NCI-H446 treated with DMSO at 0.1 percent for 48 hours (cell line): ENCODE results near the gene SORCS1.

Experiments used
- DNase-seq: peaks from one replicate; lab custom pipeline; 2025; lab: John Stamatoyannopoulos, UW

Gene SORCS1

DNA sequence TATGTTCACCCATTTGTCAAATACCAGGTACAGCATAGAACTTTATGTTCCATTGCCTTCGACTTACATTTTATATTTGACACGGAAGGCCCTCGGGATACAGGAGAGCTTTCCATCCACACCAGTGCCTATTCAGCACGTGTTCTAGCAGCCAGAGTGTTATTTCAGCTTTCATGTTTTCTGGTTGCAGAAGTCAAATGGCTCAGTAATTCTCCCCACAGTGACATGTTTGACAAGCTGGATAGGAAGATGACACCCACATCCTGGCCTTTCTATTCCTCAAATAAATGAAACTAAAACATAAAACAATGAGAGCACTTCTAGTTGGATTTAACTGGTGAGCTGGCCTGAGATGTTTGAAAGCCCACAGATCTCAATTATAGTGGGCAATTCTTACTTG, 173.4 kb downstream of the SORCS1 start:
- no peak for DNase-seq

- DNase-seq = no peak
Observed at GRCh38 chr10:106987362-106987761, 177.1 kb downstream of the SORCS1 start.

GRCh38 chr10:106982268-106982667, 182.2 kb downstream of the SORCS1 start:
- DNase-seq = no peak

DNA sequence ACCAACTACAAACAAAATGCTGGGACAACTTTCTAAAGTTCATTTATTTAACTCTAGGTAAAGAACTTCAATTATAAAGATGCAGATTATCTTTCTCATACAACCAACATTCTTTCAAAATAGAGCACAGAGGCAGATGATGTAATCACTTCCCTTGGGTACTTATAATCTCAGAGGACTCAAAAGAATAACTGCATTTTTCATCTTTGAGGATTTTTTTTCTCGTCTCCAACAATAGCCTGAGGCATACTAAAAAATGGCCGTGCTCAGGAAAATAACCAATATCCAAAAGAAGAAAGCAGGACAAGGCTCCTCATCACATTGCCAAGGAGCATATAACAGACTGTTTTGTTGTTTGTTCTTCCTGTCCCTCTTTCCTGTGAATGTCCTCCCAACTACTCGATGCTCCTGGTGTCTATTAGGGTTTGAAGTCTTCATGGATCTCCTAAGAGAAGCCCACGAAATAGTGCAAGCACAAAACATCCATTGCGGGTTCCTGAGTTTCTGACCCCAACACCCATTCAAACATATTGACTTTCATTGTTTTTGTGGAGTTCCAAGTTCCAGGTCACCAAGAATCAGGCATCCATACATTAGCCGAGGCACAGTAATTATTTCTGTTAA, 182.9 kb downstream of the SORCS1 start:
- DNase-seq = no peak

GRCh38 chr10:106980495-106981451, 183.7 kb downstream of the SORCS1 start:
- no peak for DNase-seq

DNA sequence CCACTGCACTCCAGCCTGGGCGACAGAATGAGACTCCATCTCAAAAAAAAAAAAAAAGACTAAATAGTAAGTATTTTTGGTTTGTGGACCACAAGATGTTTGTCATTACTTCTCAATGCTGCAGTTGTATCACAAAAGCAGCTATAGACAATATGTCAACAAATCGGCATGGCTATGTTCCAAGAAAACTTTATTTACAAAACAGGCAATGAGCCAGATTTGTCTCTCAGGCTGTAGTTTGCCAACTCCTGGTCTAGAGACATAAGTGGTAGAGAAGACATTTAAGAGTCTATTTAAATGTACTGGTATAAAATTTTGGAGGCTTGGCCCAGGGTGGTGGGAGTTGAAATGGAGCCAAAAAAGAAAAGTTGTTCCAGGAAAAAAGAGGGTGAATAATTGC, 185.8 kb downstream of the SORCS1 start:
- no peak for DNase-seq

- no peak for DNase-seq
Observed at GRCh38 chr10:106973716-106974115, 190.8 kb downstream of the SORCS1 start.

DNA sequence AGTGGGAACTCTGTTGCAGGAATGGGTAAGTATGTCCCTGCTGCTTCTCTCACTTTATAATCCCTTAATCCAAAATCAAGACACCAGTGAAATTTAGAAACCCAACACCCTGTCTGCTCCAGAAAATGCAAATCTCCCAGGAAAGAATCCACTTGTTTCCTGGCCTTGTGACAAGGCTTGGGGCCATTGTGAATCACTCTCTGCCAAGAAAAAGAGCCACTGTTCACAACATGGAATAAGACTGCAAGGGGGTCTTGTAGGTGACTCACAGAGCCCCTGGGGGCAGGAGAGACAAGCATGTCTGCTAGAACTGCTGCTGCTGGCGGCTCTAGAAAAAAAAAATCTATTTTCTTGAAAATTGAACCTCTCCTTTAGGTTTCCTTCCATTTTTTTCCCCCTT, 191.2 kb downstream of the SORCS1 start:
- DNase-seq = no peak

DNA sequence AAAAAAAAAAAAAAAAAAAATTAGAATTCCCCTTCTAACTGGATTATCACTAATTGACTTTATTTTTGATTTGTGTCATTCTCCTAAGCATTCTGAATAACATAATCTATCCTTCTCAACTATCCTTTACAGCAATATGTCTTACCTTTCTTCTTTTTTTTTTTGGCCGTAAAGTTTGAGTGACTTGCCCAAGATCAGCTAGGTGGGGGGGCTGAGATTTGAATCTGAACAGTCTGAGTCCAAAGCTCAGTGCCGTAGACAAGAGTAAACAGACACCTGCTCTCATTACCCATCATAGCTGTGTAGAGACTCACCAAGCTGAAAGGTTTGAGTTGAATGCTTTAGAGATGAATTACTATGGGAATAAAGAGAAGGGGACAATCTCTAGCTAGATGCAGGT, 192.1 kb downstream of the SORCS1 start:
- DNase-seq = no peak

DNA sequence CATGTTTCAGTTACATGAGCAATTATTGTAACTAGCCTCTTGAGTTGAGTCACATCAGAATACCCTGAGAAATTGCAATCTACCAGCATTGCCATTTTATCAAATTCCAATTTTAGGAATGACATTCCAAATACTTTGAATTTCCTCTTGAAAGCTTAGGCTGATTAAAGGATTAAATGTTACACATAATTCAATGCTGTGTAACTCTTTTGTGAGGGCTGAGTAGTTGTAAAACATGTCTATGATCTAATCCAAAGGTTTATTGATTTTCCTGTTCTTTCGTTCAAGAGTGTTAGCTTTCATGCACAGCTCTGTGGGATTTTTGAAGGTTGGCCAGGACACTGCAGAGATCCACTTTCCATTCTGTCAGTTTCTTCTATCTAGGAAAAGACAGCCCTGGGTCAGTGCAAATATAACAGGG, 193.1 kb downstream of the SORCS1 start:
- DNase-seq = no peak

GRCh38 chr10:106967452-106967851, 197.1 kb downstream of the SORCS1 start:
- no peak for DNase-seq

GRCh38 chr10:106960812-106961211, 203.7 kb downstream of the SORCS1 start:
- DNase-seq = no peak

GRCh38 chr10:106959521-106959920, 205.0 kb downstream of the SORCS1 start:
- no peak for DNase-seq

DNA sequence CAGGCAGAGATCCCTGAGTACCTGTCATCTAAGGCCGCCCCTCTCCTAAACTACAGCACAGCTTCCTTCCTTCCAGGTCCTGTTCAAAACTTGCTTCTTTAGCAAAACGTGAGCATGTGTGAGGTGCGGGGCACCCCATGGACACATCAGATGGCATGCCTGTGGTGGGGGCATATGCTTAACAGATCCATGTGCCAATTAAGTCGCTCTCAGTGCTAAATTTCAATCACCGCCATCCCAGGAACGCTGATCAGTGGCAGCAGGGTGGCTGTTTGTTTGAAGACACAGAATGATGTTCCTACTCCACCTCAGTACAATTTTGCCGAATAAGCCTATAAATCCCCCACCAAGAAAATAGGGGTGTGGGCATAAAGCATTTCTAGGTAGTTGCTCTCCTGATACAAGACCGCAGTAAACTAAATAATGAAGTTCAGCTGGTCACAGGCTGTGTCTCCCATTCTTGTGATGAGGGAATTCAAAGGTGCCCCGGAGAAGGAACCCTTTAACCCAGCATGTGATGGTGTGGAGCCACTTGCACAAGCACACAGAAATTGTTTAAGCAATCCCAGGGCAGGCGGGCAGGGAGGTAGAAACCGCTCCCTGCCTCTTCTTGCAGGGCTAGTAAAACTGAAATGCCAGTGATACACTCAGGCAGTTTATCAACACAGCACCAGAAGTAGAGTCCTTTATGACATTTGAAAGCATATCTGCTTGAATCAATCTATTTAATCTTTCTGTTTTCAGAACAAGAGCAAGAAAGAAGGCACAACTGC, 205.7 kb downstream of the SORCS1 start:
- DNase-seq = no peak

DNA sequence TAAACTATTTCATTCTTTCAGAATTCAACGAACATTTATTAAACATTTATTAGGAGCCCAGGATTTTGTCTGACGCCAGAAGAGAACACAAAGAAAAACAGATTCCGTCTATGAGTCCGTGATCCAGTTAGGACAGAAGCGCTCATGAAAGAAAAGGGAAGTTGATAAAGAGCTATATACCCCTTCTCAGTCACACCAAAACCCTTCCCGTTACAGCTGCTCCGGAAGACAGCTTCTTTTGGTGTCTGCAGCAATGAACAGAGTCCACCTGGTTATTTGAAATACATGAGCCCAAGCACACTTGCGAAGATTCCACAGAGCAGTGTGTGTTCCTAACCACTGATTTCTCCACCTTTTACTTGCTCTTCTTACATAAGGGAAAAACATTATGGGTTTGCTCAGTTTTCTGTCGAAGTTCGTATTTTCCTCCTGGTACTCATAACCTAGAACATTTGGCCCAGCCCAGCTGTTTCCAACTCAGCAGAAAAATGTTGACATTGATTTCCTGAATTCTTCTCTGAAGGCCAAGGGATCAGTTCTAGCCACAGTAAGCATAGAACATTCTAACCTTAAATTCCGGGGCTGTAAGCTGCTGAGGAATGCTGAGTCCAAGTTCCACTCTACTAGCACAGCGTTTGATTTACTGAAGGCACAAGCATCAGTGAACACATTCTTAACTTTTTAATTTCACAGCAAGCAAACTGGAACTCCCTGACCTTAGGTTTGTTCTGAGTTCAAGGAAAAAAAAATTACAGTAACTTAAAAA, 206.5 kb downstream of the SORCS1 start:
- DNase-seq = no peak

- no peak for DNase-seq
Observed at GRCh38 chr10:106956216-106956915, 208.1 kb downstream of the SORCS1 start.

- no peak for DNase-seq
Observed at GRCh38 chr10:106955133-106955532, 209.4 kb downstream of the SORCS1 start.

- DNase-seq = no peak
Observed at GRCh38 chr10:106952033-106952432, 212.5 kb downstream of the SORCS1 start.

- no peak for DNase-seq
Observed at GRCh38 chr10:106949680-106950478, 214.6 kb downstream of the SORCS1 start.

DNA sequence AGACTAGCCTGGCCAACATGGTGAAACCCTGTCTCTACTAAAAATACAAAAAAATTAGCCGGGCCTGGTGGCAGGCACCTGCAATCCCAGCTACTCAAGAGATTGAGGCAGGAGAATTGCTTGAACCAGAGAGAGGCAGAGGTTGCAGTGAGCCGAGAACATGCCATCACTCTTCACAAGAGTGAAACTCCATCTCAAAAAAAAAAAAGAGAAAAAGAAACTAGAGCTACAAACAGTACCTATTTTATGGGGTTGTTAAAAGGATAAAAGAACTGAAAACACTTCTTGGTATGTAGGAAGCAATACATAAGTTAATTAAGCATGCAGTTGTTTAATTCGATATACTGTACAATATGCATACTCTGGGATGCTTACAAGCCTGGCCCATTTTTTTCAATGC, 216.9 kb downstream of the SORCS1 start:
- no peak for DNase-seq
